Activated CD8-positive, alpha-beta T cell treated with anti-CD3 and anti-CD28 coated beads, Interleukin-2, amount 10 ng/mL, durations not matched to agents 7 days and 5 days (primary cell): ENCODE data around the gene OBI1. TPM values are rescaled to one million over a fixed set of nuclear protein-coding genes. Genes with fewer than 3 reads are reported as not detected.

Experiments used
- ATAC-seq: fragments of 150-1000 bp; cut with Tn5 transposase; one replicate; pipeline ENCODE4 v1.10.0; 2021; ENCODE audit warnings: moderate library complexity
- CTCF ChIA-PET: fragments of 350-600 bp; sonication (Branson Sonifier 250); formaldehyde crosslinking; loops from one replicate; lab custom pipeline; 2021; ENCODE audit warnings: antibody characterized with exemption; lab: Charles Lee
- POLR2A ChIA-PET: fragments of 350-600 bp; sonication (Branson Sonifier 250); formaldehyde crosslinking; loops from one replicate; lab custom pipeline; 2021; ENCODE audit warnings: antibody characterized with exemption; lab: Charles Lee
- DNase-seq: peaks from one replicate; pipeline ENCODE4 v3.0.0-alpha.2; 2020
- H3K27ac Mint-ChIP-seq: one replicate; pipeline ENCODE4 v1.8.0; 2021; ENCODE audit warnings: mild to moderate bottlenecking, mixed read lengths
- H3K27me3 Mint-ChIP-seq: one replicate; pipeline ENCODE4 v1.8.0; 2021; ENCODE audit warnings: low read depth, mixed read lengths
- H3K36me3 Mint-ChIP-seq: one replicate; pipeline ENCODE4 v1.8.0; 2021; ENCODE audit warnings: low read depth, mixed read lengths
- H3K4me1 Mint-ChIP-seq: one replicate; pipeline ENCODE4 v1.8.0; 2021; ENCODE audit warnings: low read depth, mixed read lengths
- H3K4me3 Mint-ChIP-seq: one replicate; pipeline ENCODE4 v1.8.0; 2021; ENCODE audit warnings: mild to moderate bottlenecking, mixed read lengths
- H3K9me3 Mint-ChIP-seq: one replicate; pipeline ENCODE4 v1.8.0; 2022; ENCODE audit warnings: mixed read lengths; ENCODE audit not compliant: insufficient read depth
- total RNA-seq, 2 experiments: library from RNA; stranded (reverse); gene quantifications; one replicate each; pipeline ENCODE4 v1.2.3, GENCODE V29; 2021

The OBI1 gene
- total RNA-seq, 2 experiments from 2014 or later = 20.0 to 21.4 TPM

- no peaks in the 10 kb centered on the region for H3K27me3 Mint-ChIP-seq
- no peak overlapping the region for H3K27ac Mint-ChIP-seq
- H3K9me3 Mint-ChIP-seq = no peaks in the 10 kb centered on the region
- ATAC-seq (no peak), DNase-seq (no peak)
- H3K36me3 Mint-ChIP-seq = peaks cover 60% of the 10 kb centered on the region
- H3K4me3 Mint-ChIP-seq = no peak overlapping the region
- POLR2A ChIA-PET = no interaction called here
- peaks cover 10% of the 10 kb centered on the region for H3K4me1 Mint-ChIP-seq
- CTCF ChIA-PET = no interaction called here
These were observed 20.7 kb downstream of the OBI1 start for GRCh38 chr13:78638216-78638615.

GRCh38 chr13:78636495-78636894 is 22.5 kb downstream of the OBI1 start:
- POLR2A ChIA-PET = no interaction called here
- H3K27me3 Mint-ChIP-seq = no peaks in the 10 kb centered on the region
- CTCF ChIA-PET = interaction anchor here (0.8 kb wide), 1 partner anchor 9 kb away, joined by 3 read pairs; no protein-coding TSS in a partner anchor
- no peak for DNase-seq
- ATAC-seq = no peak
- H3K36me3 Mint-ChIP-seq = peaks cover 67% of the 10 kb centered on the region
- no peaks in the 10 kb centered on the region for H3K9me3 Mint-ChIP-seq
- H3K27ac Mint-ChIP-seq = no peak overlapping the region
- H3K4me1 Mint-ChIP-seq = peaks cover 10% of the 10 kb centered on the region
- H3K4me3 Mint-ChIP-seq = no peak overlapping the region

DNA sequence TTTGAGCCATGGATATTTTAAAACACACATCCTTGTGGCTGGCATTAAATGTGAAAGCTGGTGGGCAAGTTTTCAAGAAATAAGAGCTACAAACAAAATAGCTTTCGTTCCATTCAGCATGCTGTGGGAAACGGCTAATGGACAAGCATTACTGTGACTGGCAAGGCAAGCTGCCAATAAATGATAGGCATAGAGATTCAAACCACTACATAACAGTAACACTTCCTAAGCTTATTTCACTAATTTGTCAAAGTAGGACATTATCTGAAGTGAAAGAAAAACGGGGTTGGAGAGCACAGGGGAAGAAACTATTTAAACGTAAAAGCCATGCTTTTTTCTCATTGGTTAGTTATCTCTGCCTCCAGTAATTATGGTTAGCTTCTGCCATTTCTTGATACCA is 26.0 kb downstream of the OBI1 start:
- Mint-ChIP-seq H3K27ac (no peak overlapping the region), H3K4me1 (peaks cover under 1% of the 10 kb centered on the region), H3K9me3 (no peaks in the 10 kb centered on the region), H3K27me3 (no peaks in the 10 kb centered on the region), H3K4me3 (no peak overlapping the region), H3K36me3 (peaks cover 63% of the 10 kb centered on the region)
- DNase-seq = no peak
- ChIA-PET POLR2A (no interaction called here), CTCF (interaction anchor here (1.5 kb wide), 1 partner anchor 15 kb away, joined by 3 read pairs; no protein-coding TSS in a partner anchor)
- ATAC-seq = no peak

DNA sequence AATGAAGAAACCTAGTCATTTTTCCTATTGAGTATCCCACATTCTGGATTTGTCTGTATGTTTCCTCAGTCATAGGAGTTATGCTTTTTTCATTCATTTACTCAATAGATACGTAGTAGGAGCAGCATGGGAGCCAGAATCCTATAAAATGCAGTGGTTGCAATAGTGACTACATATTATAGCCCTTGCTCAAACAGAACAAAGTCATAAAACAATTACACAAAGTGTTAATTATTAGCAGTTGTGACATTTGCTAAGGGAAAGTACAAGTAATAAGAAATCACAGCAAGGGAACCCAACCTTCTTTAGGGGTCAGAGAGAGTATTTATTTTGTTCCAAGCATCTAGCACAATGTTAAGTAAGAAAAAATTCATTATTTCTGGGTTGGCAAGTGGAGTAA is 27.9 kb downstream of the OBI1 start:
- no peaks in the 10 kb centered on the region for H3K9me3 Mint-ChIP-seq

GRCh38 chr13:78630511-78630910 is 28.4 kb downstream of the OBI1 start:
- ATAC-seq (no peak), DNase-seq (no peak)
- peaks cover 5% of the 10 kb centered on the region for H3K4me1 Mint-ChIP-seq
- H3K4me3 Mint-ChIP-seq = no peak overlapping the region
- H3K36me3 Mint-ChIP-seq = peaks cover 58% of the 10 kb centered on the region
- CTCF ChIA-PET = interaction anchor here (1.4 kb wide), 1 partner anchor 29 kb away, joined by 3 read pairs; the partner anchor contains the start of gene OBI1
- POLR2A ChIA-PET = no interaction called here
- H3K27ac Mint-ChIP-seq = no peak overlapping the region
- H3K9me3 Mint-ChIP-seq = no peaks in the 10 kb centered on the region
- H3K27me3 Mint-ChIP-seq = no peaks in the 10 kb centered on the region

More for the DNA sequence above, 27.9 kb downstream of the OBI1 start:
- Mint-ChIP-seq H3K4me3 (no peak overlapping the region), H3K27ac (no peak overlapping the region), H3K27me3 (no peaks in the 10 kb centered on the region), H3K4me1 (peaks cover 4% of the 10 kb centered on the region), H3K36me3 (peaks cover 54% of the 10 kb centered on the region)
- ATAC-seq = no peak
- ChIA-PET POLR2A (no interaction called here), CTCF (no interaction called here)
- no peak for DNase-seq

- Mint-ChIP-seq H3K36me3 (peaks cover 48% of the 10 kb centered on the region), H3K4me3 (no peak overlapping the region), H3K27me3 (no peaks in the 10 kb centered on the region), H3K27ac (no peak overlapping the region), H3K9me3 (no peaks in the 10 kb centered on the region), H3K4me1 (peaks cover 7% of the 10 kb centered on the region)
- ATAC-seq = no peak
- no peak for DNase-seq
- ChIA-PET CTCF (no interaction called here), POLR2A (no interaction called here)
These were observed 33.6 kb downstream of the OBI1 start for GRCh38 chr13:78625384-78625783.

GRCh38 chr13:78623132-78623531 is 35.8 kb downstream of the OBI1 start:
- Mint-ChIP-seq H3K9me3 (no peaks in the 10 kb centered on the region), H3K27me3 (no peaks in the 10 kb centered on the region), H3K27ac (no peak overlapping the region), H3K4me1 (peaks cover 9% of the 10 kb centered on the region), H3K36me3 (peaks cover 41% of the 10 kb centered on the region), H3K4me3 (no peak overlapping the region)
- no peak for ATAC-seq
- no peak for DNase-seq
- CTCF ChIA-PET = no interaction called here
- POLR2A ChIA-PET = no interaction called here

GRCh38 chr13:78620936-78621470 is 38.0 kb downstream of the OBI1 start:
- H3K36me3 Mint-ChIP-seq = peaks cover 45% of the 10 kb centered on the region
- ChIA-PET POLR2A (no interaction called here), CTCF (interaction anchor here (1.2 kb wide), 1 partner anchor 863 kb away, joined by 3 read pairs; no protein-coding TSS in a partner anchor)
- no peak for DNase-seq
- H3K4me1 Mint-ChIP-seq = peaks cover 5% of the 10 kb centered on the region
- no peaks in the 10 kb centered on the region for H3K27me3 Mint-ChIP-seq
- ATAC-seq = no peak
- H3K27ac Mint-ChIP-seq = no peak overlapping the region
- H3K9me3 Mint-ChIP-seq = no peaks in the 10 kb centered on the region
- no peak overlapping the region for H3K4me3 Mint-ChIP-seq

- DNase-seq = no peak
- CTCF ChIA-PET = interaction anchor here (1.0 kb wide), 1 partner anchor 14 kb away, joined by 3 read pairs; no protein-coding TSS in a partner anchor
- peaks cover 53% of the 10 kb centered on the region for H3K36me3 Mint-ChIP-seq
These were observed 40.5 kb downstream of the OBI1 start for GRCh38 chr13:78618411-78618810.

GRCh38 chr13:78611040-78611439 is 47.9 kb downstream of the OBI1 start:
- ChIA-PET CTCF (no interaction called here), POLR2A (no interaction called here)
- Mint-ChIP-seq H3K27ac (no peak overlapping the region), H3K36me3 (peaks cover 15% of the 10 kb centered on the region), H3K27me3 (peaks cover 52% of the 10 kb centered on the region), H3K4me1 (peaks cover 19% of the 10 kb centered on the region), H3K9me3 (no peaks in the 10 kb centered on the region), H3K4me3 (no peak overlapping the region)
- ATAC-seq (no peak), DNase-seq (no peak)

More at GRCh38 chr13:78618411-78618810, 40.5 kb downstream of the OBI1 start:
- Mint-ChIP-seq H3K27me3 (no peaks in the 10 kb centered on the region), H3K4me3 (no peak overlapping the region), H3K27ac (peak overlapping the region; percentile 9), H3K4me1 (peaks cover 2% of the 10 kb centered on the region), H3K9me3 (no peaks in the 10 kb centered on the region)
- POLR2A ChIA-PET = no interaction called here
- ATAC-seq = no peak

DNA sequence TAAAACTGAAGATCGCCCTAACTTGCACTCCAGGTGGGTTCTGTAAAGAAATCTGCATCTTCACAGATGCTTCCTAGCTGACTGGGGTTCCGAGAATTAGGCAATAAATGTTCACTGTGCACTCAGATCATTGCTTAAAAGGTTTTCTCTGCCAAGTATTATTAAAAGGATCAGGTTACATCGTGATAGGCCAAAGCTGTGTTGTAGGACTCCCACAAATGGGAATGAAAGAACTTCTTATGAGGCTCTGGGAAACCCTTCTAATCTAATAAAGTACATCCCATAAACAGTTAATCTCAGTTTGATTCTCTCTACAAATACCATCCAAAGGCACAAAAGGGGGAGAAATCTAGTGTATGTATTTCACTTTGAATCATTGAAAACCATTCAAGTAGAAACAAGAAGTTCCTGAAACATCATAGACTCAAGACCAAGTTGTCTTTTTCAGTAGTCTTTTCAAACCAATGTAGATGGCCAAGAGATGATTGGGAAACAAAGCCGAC is 48.5 kb downstream of the OBI1 start:
- Mint-ChIP-seq H3K9me3 (no peaks in the 10 kb centered on the region), H3K4me1 (peaks cover 19% of the 10 kb centered on the region), H3K27ac (no peak overlapping the region), H3K4me3 (no peak overlapping the region), H3K27me3 (peaks cover 58% of the 10 kb centered on the region), H3K36me3 (peaks cover 9% of the 10 kb centered on the region)
- ChIA-PET POLR2A (no interaction called here), CTCF (no interaction called here)
- no peak for ATAC-seq
- DNase-seq = no peak

GRCh38 chr13:78609464-78610205 is 49.3 kb downstream of the OBI1 start:
- Mint-ChIP-seq H3K27ac (no peak overlapping the region), H3K4me1 (peaks cover 21% of the 10 kb centered on the region), H3K36me3 (peaks cover 3% of the 10 kb centered on the region), H3K27me3 (peaks cover 65% of the 10 kb centered on the region), H3K4me3 (peak overlapping the region; percentile 59), H3K9me3 (no peaks in the 10 kb centered on the region)
- ATAC-seq (no peak), DNase-seq (no peak)
- ChIA-PET POLR2A (no interaction called here), CTCF (no interaction called here)
